ENCODE measurements around the gene OR8H3. TPM values are rescaled to one million over a fixed set of nuclear protein-coding genes. Genes with fewer than 3 reads are reported as not detected.
"Not testable (repeated sequence)": the region's sequence is repeated elsewhere in the genome, so short reads cannot be mapped to it uniquely, and the experiment has no call there.

OR8H3 gene
- total RNA-seq, result not detected
- long read RNA-seq, result 0 reads

- no peak for DNase-seq
- no peak for ATAC-seq
- intact Hi-C loops (cut with micrococcal nuclease), result no loop called here
Observed at GRCh38 chr11:56122073-56122472, at the start of gene OR8H3. Gene OR8H3 (plus strand): TSS chr11:56122373. CDS start chr11:56122373, 0 bp downstream.

GRCh38 chr11:56089697-56090096 is 32.5 kb upstream of the OR8H3 start:
- ATAC-seq (no peak), DNase-seq (no peak)
- intact Hi-C loops (cut with micrococcal nuclease), result no loop called here

- no peak for DNase-seq
- intact Hi-C loops (cut with micrococcal nuclease), result no loop called here
- no peak for ATAC-seq
Observed at GRCh38 chr11:56093008-56093407, 29.2 kb upstream of the OR8H3 start, which contains the start of gene OR8I2. Gene OR8I2 (plus strand): TSS chr11:56093308. CDS start chr11:56093308, 0 bp downstream.

GRCh38 chr11:56103210-56103737 is 18.9 kb upstream of the OR8H3 start, which contains the start of gene OR8H2:
Gene OR8H2 (plus strand): TSS chr11:56103687. CDS start chr11:56105043, 1,356 bp downstream.
- ATAC-seq, result no peak
- DNase-seq, result no peak
- intact Hi-C loops (cut with micrococcal nuclease), result no loop called here

- ATAC-seq (no peak), DNase-seq (no peak)
- intact Hi-C loops (cut with micrococcal nuclease), result no loop called here
Observed at GRCh38 chr11:56140151-56140661, 18.0 kb downstream of the OR8H3 start, which contains the start of gene OR8J3. Gene OR8J3 (minus strand): TSS chr11:56140201. CDS start chr11:56137718, 2,483 bp downstream.

- ATAC-seq; intact Hi-C loops (cut with micrococcal nuclease); DNase-seq: not testable (repeated sequence)
Observed at GRCh38 chr11:56143681-56144080, 21.5 kb downstream of the OR8H3 start.

- no peak for ATAC-seq
- intact Hi-C loops (cut with micrococcal nuclease), result no loop called here
Observed at GRCh38 chr11:56151376-56151775, 29.2 kb downstream of the OR8H3 start.

GRCh38 chr11:56152333-56152732 is 30.2 kb downstream of the OR8H3 start:
- ATAC-seq (no peak), DNase-seq (no peak)
- intact Hi-C loops (cut with micrococcal nuclease), result no loop called here

More at GRCh38 chr11:56151376-56151775, 29.2 kb downstream of the OR8H3 start:
- DNase-seq, result no peak

- intact Hi-C loops (cut with micrococcal nuclease), result no loop called here
Observed at GRCh38 chr11:56160217-56160616, 38.0 kb downstream of the OR8H3 start, which contains the start of gene OR8K5. Gene OR8K5 (minus strand): TSS chr11:56160317. CDS start chr11:56160317, 0 bp downstream.

GRCh38 chr11:56163804-56164203 is 41.6 kb downstream of the OR8H3 start:
- DNase-seq, result no peak
- no peak for ATAC-seq
- intact Hi-C loops (cut with micrococcal nuclease), result no loop called here

More at GRCh38 chr11:56160217-56160616, 38.0 kb downstream of the OR8H3 start, which contains the start of gene OR8K5:
- ATAC-seq (no peak), DNase-seq (no peak)

GRCh38 chr11:56172256-56172830 is 50.2 kb downstream of the OR8H3 start:
- no peak for DNase-seq
- intact Hi-C loops (cut with micrococcal nuclease), result no loop called here
- ATAC-seq, result no peak

Other genes starting within 250 kb of the OR8H3 start
- not detected for gene TRIM51, start 239.1 kb upstream of the OR8H3 start, total RNA-seq
- gene OR5W2, start 207.8 kb upstream of the OR8H3 start, total RNA-seq, result not detected
- not detected for gene OR5I1, start 186.0 kb upstream of the OR8H3 start, total RNA-seq
- not detected for gene OR10AG1, start 152.4 kb upstream of the OR8H3 start, total RNA-seq
- gene OR5F1, start 127.7 kb upstream of the OR8H3 start, total RNA-seq, result not detected
- not detected for gene OR5AS1, start 94.7 kb upstream of the OR8H3 start, total RNA-seq
- gene OR8I2, start 29.1 kb upstream of the OR8H3 start, total RNA-seq, result not detected
- not detected for gene OR8H2, start 18.7 kb upstream of the OR8H3 start, total RNA-seq
- not detected for gene OR8J3, start 17.8 kb downstream of the OR8H3 start, total RNA-seq
- gene OR8K5, start 37.9 kb downstream of the OR8H3 start, total RNA-seq, result not detected
- not detected for gene OR5J2, start 54.2 kb downstream of the OR8H3 start, total RNA-seq
- not detected for gene OR5T2, start 111.9 kb downstream of the OR8H3 start, total RNA-seq
- not detected for gene OR5T3, start 129.9 kb downstream of the OR8H3 start, total RNA-seq
- gene OR5T1, start 151.8 kb downstream of the OR8H3 start, total RNA-seq, result not detected
- gene OR8H1, start 169.9 kb downstream of the OR8H3 start, total RNA-seq, result not detected
- not detected for gene OR8K3, start 192.8 kb downstream of the OR8H3 start, total RNA-seq
- gene OR8K1, start 223.7 kb downstream of the OR8H3 start, total RNA-seq, result not detected
- not detected for gene OR8J1, start 231.9 kb downstream of the OR8H3 start, total RNA-seq

Measured in left ventricle myocardium superior (tissue), 1 donor.